SK-N-SH (cell line): ENCODE measurements around the gene PLAAT1. TPM values are rescaled to one million over a fixed set of nuclear protein-coding genes. Genes with fewer than 3 reads are reported as not detected.

ENCODE experiments used
- CTCF ChIA-PET: fragments of 300-600, 350-600 bp; formaldehyde crosslinking; extraction: SDS; loops from one replicate; lab custom pipeline; 2021; lab: Yijun Ruan, JAX
- POLR2A ChIA-PET: fragments of 350-600 bp; sonication (Branson Sonifier 250); formaldehyde crosslinking; extraction: SDS; loops from one replicate; lab custom pipeline; 2020; ENCODE audit warnings: antibody characterized with exemption, inconsistent platforms; lab: Yijun Ruan, JAX
- DNase-seq: peaks from one replicate; pipeline ENCODE4 v3.0.0; 2012
- H2AFZ ChIP-seq: fragments of 200-600 bp; sonication (generic); 2 replicates; pipeline ENCODE4 v1.8.1; 2016; ENCODE audit warnings: antibody characterized with exemption, mild to moderate bottlenecking, low read depth
- H3F3A ChIP-seq: fragments of 200-600 bp; sonication (generic); replicated peaks from 2 replicates; pipeline ENCODE3; 2016; ENCODE audit warnings: antibody characterized with exemption, mild to moderate bottlenecking; ENCODE audit not compliant: insufficient read depth
- H3K27ac ChIP-seq, 2 experiments: fragments of 200-500 bp in 1 of 2; fragments of 200-600 bp in 1 of 2; sonication (Bioruptor generic) in 1 of 2; sonication (generic), shearing (Covaris generic) in 1 of 2; 2 replicates each; pipeline versions ENCODE4 v1.5.1 to v1.6.1; 2014 to 2016; ENCODE audit warnings: low read depth in 2 of 2, inconsistent platforms in 1 of 2, low read length in 1 of 2, mild to moderate bottlenecking in 1 of 2, mixed read lengths in 1 of 2
- H3K27me3 ChIP-seq: fragments of 200-600 bp; sonication (generic), shearing (Covaris generic); 2 replicates; pipeline ENCODE4 v1.6.1; 2016; ENCODE audit warnings: mixed run types; ENCODE audit not compliant: insufficient read depth
- H3K36me3 ChIP-seq, 2 experiments: fragments of 200-500 bp in 1 of 2; fragments of 200-600 bp in 1 of 2; sonication (Bioruptor generic) in 1 of 2; sonication (generic) in 1 of 2; replicated peaks in 1 of 2; 2 replicates each; pipeline versions ENCODE3 to v1.5.1; 2014 to 2016; ENCODE audit warnings: low read length in 1 of 2, mild to moderate bottlenecking in 1 of 2; ENCODE audit not compliant: insufficient read depth in 2 of 2, control insufficient read depth in 1 of 2
- H3K4me1 ChIP-seq, 2 experiments: fragments of 200-500 bp in 1 of 2; fragments of 200-600 bp in 1 of 2; sonication (Bioruptor generic) in 1 of 2; sonication (generic), shearing (Covaris generic) in 1 of 2; 2 replicates each; pipeline versions ENCODE4 v1.5.1 to v1.6.1; 2014 to 2016; ENCODE audit warnings: low read depth in 1 of 2, low read length in 1 of 2, mixed run types in 1 of 2; ENCODE audit not compliant: insufficient read depth in 2 of 2, control insufficient read depth in 1 of 2
- H3K4me2 ChIP-seq: fragments of 200-600 bp; sonication (generic), shearing (Covaris generic); 2 replicates; pipeline ENCODE4 v1.6.1; 2017; ENCODE audit warnings: mixed run types
- H3K4me3 ChIP-seq, 2 experiments: fragments of 200-500 bp in 1 of 2; fragments of 200-600 bp in 1 of 2; sonication (Bioruptor generic) in 1 of 2; sonication (generic), shearing (Covaris generic) in 1 of 2; 2 replicates each; pipeline versions ENCODE4 v1.5.1 to v1.8.1; 2014 to 2016; ENCODE audit warnings: low read depth in 2 of 2, inconsistent platforms in 1 of 2, low read length in 1 of 2, mild to moderate bottlenecking in 1 of 2, mixed read lengths in 1 of 2, moderate library complexity in 1 of 2
- H3K79me2 ChIP-seq: fragments of 200-600 bp; sonication (generic); 2 replicates; pipeline ENCODE4 v1.8.1; 2017; ENCODE audit warnings: mild to moderate bottlenecking; ENCODE audit not compliant: insufficient read depth
- H3K9ac ChIP-seq: fragments of 200-600 bp; sonication (generic); 2 replicates; pipeline ENCODE4 v1.6.1; 2017; ENCODE audit warnings: mixed run types
- H3K9me2 ChIP-seq: fragments of 200-600 bp; sonication (generic); 2 replicates; pipeline ENCODE4 v1.6.1; 2017; ENCODE audit warnings: mixed run types
- H3K9me3 ChIP-seq: fragments of 200-600 bp; sonication (generic); 2 replicates; pipeline ENCODE4 v1.6.1; 2017; ENCODE audit warnings: mixed run types, mild to moderate bottlenecking, moderate library complexity
- H4K20me1 ChIP-seq: fragments of 200-600 bp; sonication (generic); 2 replicates; pipeline ENCODE4 v1.6.1; 2017; ENCODE audit warnings: mild to moderate bottlenecking, mixed run types; ENCODE audit not compliant: insufficient read depth
- CHD2 ChIP-seq: fragments of 150-350 bp; IDR thresholded peaks from 2 replicates; pipeline ENCODE4 v1.6.1; 2018; ENCODE audit warnings: low read length; ENCODE audit not compliant: partially characterized antibody
- ELF1 ChIP-seq: IDR thresholded peaks from 2 replicates; pipeline ENCODE4 v1.4.0; 2012
- FOSL2 ChIP-seq: IDR thresholded peaks from 2 replicates; pipeline ENCODE4 v1.4.0; 2012; ENCODE audit warnings: low read depth, mild to moderate bottlenecking, moderate library complexity, borderline replicate concordance
- FOXJ3 ChIP-seq: sonication (generic); formaldehyde crosslinking; IDR thresholded peaks from 2 replicates; pipeline ENCODE4 v1.5.1; 2020; ENCODE audit warnings: mild to moderate bottlenecking, missing genetic modification reagents
- GATA2 ChIP-seq: sonication (generic); formaldehyde crosslinking; IDR thresholded peaks from 2 replicates; pipeline ENCODE4 v1.5.0; 2020; ENCODE audit warnings: mild to moderate bottlenecking, missing genetic modification reagents
- MAX ChIP-seq: IDR thresholded peaks from 2 replicates; pipeline ENCODE4 v1.4.0; 2012; ENCODE audit warnings: low read depth
- RAD21 ChIP-seq: IDR thresholded peaks from 2 replicates; pipeline ENCODE4 v1.6.1; 2012; ENCODE audit warnings: mild to moderate bottlenecking, low read length
- RXRA ChIP-seq: IDR thresholded peaks from 2 replicates; pipeline ENCODE4 v1.4.0; 2012; ENCODE audit warnings: low read depth, mild to moderate bottlenecking, borderline replicate concordance
- YY1 ChIP-seq: IDR thresholded peaks from 2 replicates; pipeline ENCODE4 v1.4.0; 2012; ENCODE audit warnings: low read depth, mild to moderate bottlenecking
- WGBS: methylation state at CpG from one replicate; pipeline ENCODE4 v1.1.6; 2017; ENCODE audit warnings: low lambda C conversion rate; 5-methylcytosine and 5-hydroxymethylcytosine counted together
- polyA plus RNA-seq, 3 experiments: library from polyadenylated mRNA; depleted of rRNA; stranded (reverse); fragments of >200 nt; gene quantifications; 2 replicates each; pipeline ENCODE4 v1.2.3, GENCODE V29; 2012
- TF ChIP-seq, protein P1 (sequence below): IDR thresholded peaks from 2 replicates; pipeline ENCODE4; 2012
- TF ChIP-seq, protein P2 (sequence below): fragments of 150-350 bp; IDR thresholded peaks from 2 replicates; pipeline ENCODE4 v1.6.1; 2017; ENCODE audit warnings: antibody characterized with exemption, low read length, low read depth, borderline replicate concordance

PLAAT1 gene
- polyA plus RNA-seq, 1 of the 3 experiments (the other 2 are of a cell fraction): 1.6 TPM

DNA sequence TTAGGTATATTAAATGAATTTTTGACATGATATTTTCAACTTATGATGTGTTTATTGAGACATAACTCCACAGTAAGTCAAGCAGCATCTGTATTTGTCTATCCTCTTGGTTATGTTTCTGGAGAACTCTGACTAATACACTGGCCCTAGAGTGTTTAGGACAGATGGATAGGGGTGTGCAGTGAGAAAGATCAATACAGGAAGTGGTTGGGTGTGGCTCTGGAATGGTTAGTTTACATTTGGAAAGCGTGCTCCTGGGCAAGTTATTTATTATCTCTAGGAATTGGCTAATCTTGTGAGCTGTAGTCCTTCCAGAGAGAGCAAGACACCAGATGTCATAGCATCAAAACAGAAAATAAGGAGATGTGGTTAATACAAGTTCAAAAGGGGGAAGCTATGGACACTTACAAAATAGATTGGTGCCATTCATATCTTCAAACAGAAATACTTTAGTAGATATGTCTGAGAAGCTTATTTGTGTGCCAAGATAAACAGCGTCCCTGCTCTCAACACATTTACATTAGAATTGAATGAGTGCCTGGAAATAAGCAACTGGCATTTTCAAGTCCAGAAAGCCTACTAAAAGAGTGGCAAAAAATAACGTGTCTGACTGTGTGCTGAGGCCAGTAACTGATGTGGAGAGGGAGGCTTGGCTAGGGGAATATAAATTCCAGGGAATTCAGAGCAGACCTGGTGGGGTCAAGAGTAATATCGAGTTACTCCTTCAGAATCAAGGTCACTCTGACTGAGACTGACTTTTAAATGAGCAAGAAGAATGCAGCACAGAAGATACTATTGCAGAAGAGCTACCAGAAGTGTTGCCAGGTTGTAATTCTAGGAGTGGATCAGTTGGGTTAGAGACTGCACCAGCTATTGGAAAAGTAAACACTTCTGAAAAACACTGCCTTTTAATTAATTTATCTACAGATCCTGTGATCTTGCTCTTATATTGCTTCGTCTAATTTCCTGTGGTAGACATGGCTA, 33.4 kb upstream of the PLAAT1 start:
- TF ChIP-seq MAX (no peak), GATA2 (CRISPR knock-in tag) (no peak)
- TF ChIP-seq, protein P1, sequence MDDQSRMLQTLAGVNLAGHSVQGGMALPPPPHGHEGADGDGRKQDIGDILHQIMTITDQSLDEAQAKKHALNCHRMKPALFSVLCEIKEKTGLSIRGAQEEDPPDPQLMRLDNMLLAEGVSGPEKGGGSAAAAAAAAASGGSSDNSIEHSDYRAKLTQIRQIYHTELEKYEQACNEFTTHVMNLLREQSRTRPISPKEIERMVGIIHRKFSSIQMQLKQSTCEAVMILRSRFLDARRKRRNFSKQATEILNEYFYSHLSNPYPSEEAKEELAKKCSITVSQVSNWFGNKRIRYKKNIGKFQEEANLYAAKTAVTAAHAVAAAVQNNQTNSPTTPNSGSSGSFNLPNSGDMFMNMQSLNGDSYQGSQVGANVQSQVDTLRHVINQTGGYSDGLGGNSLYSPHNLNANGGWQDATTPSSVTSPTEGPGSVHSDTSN: no peak
- CTCF ChIA-PET: no interaction called here
- H3K4me1 ChIP-seq: no peaks in the 10 kb centered on the region
- H3F3A ChIP-seq: no peaks in the 10 kb centered on the region
- H3K36me3 ChIP-seq: no peaks in the 10 kb centered on the region
- no peak overlapping the region for H3K27ac ChIP-seq
- WGBS: 1% methylated on average over 5 of the region's 5 CpGs
- no peaks in the 10 kb centered on the region for H3K27me3 ChIP-seq
- H3K4me3 ChIP-seq: no peak overlapping the region
- no peaks in the 10 kb centered on the region for H3K9me2 ChIP-seq
- POLR2A ChIA-PET: no interaction called here
- H3K79me2 ChIP-seq: no peaks in the 10 kb centered on the region
- DNase-seq: no peak
- H3K9ac ChIP-seq: no peak overlapping the region
- no peak overlapping the region for H2AFZ ChIP-seq
- H3K4me2 ChIP-seq: no peak overlapping the region
- no peaks in the 10 kb centered on the region for H4K20me1 ChIP-seq
- no peaks in the 10 kb centered on the region for H3K9me3 ChIP-seq

DNA sequence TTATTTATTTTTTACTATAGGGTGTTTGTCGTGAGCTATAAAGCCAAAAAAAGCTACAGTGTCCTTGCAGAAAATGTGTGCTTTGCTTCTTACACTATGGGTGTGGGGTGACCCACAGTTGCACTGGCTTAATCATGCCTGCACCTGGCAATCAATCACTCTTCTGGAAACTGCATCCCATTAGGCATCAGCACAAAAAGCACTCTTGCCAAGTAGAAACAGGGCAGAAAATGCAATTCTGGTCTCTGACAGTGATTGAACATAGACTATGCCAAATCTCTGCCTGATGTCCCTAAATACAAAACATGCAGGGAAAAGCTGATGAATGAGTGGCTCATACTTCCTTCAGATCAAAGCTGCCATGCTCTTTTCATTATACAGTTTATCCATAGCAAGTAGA, 30.4 kb upstream of the PLAAT1 start:
- Histone ChIP-seq H4K20me1 (no peaks in the 10 kb centered on the region), H3F3A (no peaks in the 10 kb centered on the region), H3K27ac (no peak overlapping the region), H3K4me1 (no peaks in the 10 kb centered on the region), H3K27me3 (no peaks in the 10 kb centered on the region), H3K9me3 (no peaks in the 10 kb centered on the region), H3K4me3 (no peak overlapping the region), H3K9ac (no peak overlapping the region), H3K79me2 (no peaks in the 10 kb centered on the region), H2AFZ (no peak overlapping the region), H3K36me3 (no peaks in the 10 kb centered on the region)
- ChIA-PET POLR2A (no interaction called here), CTCF (no interaction called here)
- DNase-seq: no peak
- WGBS: 3% methylated on average over 1 of the region's 1 CpG
- no peak for TF ChIP-seq CHD2
- TF ChIP-seq, protein P2, sequence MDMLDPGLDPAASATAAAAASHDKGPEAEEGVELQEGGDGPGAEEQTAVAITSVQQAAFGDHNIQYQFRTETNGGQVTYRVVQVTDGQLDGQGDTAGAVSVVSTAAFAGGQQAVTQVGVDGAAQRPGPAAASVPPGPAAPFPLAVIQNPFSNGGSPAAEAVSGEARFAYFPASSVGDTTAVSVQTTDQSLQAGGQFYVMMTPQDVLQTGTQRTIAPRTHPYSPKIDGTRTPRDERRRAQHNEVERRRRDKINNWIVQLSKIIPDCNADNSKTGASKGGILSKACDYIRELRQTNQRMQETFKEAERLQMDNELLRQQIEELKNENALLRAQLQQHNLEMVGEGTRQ: no peak
- TF ChIP-seq FOXJ3 (CRISPR knock-in tag): no peak
- no peak for TF ChIP-seq FOSL2
- no peak for TF ChIP-seq YY1
- TF ChIP-seq RXRA: no peak
- no peak for TF ChIP-seq RAD21
- no peak for TF ChIP-seq ELF1
- TF ChIP-seq, all 33 proteins: peak for 0
- H3K4me2 ChIP-seq: no peak overlapping the region
- no peaks in the 10 kb centered on the region for H3K9me2 ChIP-seq
